ENCODE results near the gene MPO. TPM values are rescaled to one million over a fixed set of nuclear protein-coding genes. Genes with fewer than 3 reads are reported as not detected.
A peak's percentile ranks its signal among the peaks of the same experiment; 100 is the strongest.

MPO gene
- total RNA-seq, 1 donor from 2014 or later: 0.08 TPM

GRCh38 chr17:58265271-58265670 lies 15.5 kb downstream of the MPO start:
- Histone ChIP-seq H3K27me3 (ENCODE audit: control insufficient read depth, insufficient read depth, low read length) (peaks cover 6% of the 10 kb centered on the region), H3K36me3 (ENCODE audit: control insufficient read depth, insufficient read depth, low read length) (no peaks in the 10 kb centered on the region), H3K4me3 (ENCODE audit: low read depth, low read length) (no peak overlapping the region)
- no peak for DNase-seq (ENCODE audit: low read depth)
- no peak for TF ChIP-seq CTCF (IDR thresholded peaks at IDR 0.05; ENCODE audit: insufficient read depth, low read length, poor library complexity, severe bottlenecking)

- no peak for TF ChIP-seq CTCF (IDR thresholded peaks at IDR 0.05; ENCODE audit: insufficient read depth, low read length, poor library complexity, severe bottlenecking)
- H3K4me3 ChIP-seq (ENCODE audit: low read depth, low read length): no peak overlapping the region
- DNase-seq (ENCODE audit: low read depth): no peak
- H3K27me3 ChIP-seq (ENCODE audit: control insufficient read depth, insufficient read depth, low read length): peaks cover 6% of the 10 kb centered on the region
- H3K36me3 ChIP-seq (ENCODE audit: control insufficient read depth, insufficient read depth, low read length): no peaks in the 10 kb centered on the region
These were observed 16.2 kb downstream of the MPO start for GRCh38 chr17:58264407-58265103.

GRCh38 chr17:58263773-58264172 lies 17.0 kb downstream of the MPO start:
- Histone ChIP-seq H3K36me3 (ENCODE audit: control insufficient read depth, insufficient read depth, low read length) (no peaks in the 10 kb centered on the region), H3K4me3 (ENCODE audit: low read depth, low read length) (no peak overlapping the region), H3K27me3 (ENCODE audit: control insufficient read depth, insufficient read depth, low read length) (peaks cover 6% of the 10 kb centered on the region)
- no peak for TF ChIP-seq CTCF (IDR thresholded peaks at IDR 0.05; ENCODE audit: insufficient read depth, low read length, poor library complexity, severe bottlenecking)
- no peak for DNase-seq (ENCODE audit: low read depth)

- no peaks in the 10 kb centered on the region for H3K36me3 ChIP-seq (ENCODE audit: control insufficient read depth, insufficient read depth, low read length)
- no peak for DNase-seq (ENCODE audit: low read depth)
- TF ChIP-seq CTCF (IDR thresholded peaks at IDR 0.05; ENCODE audit: insufficient read depth, low read length, poor library complexity, severe bottlenecking): no peak
- peaks cover 6% of the 10 kb centered on the region for H3K27me3 ChIP-seq (ENCODE audit: control insufficient read depth, insufficient read depth, low read length)
- no peak overlapping the region for H3K4me3 ChIP-seq (ENCODE audit: low read depth, low read length)
These were observed 18.6 kb downstream of the MPO start for GRCh38 chr17:58262149-58262548.

- no peak for DNase-seq (ENCODE audit: low read depth)
- peaks cover 17% of the 10 kb centered on the region for H3K27me3 ChIP-seq (ENCODE audit: control insufficient read depth, insufficient read depth, low read length)
- H3K36me3 ChIP-seq (ENCODE audit: control insufficient read depth, insufficient read depth, low read length): no peaks in the 10 kb centered on the region
- no peak overlapping the region for H3K4me3 ChIP-seq (ENCODE audit: low read depth, low read length)
- peak; percentile 31 for TF ChIP-seq CTCF (IDR thresholded peaks at IDR 0.05; ENCODE audit: insufficient read depth, low read length, poor library complexity, severe bottlenecking)
These were observed 25.9 kb downstream of the MPO start for GRCh38 chr17:58254803-58255202.

GRCh38 chr17:58253082-58253481 lies 27.7 kb downstream of the MPO start:
- TF ChIP-seq CTCF (IDR thresholded peaks at IDR 0.05; ENCODE audit: insufficient read depth, low read length, poor library complexity, severe bottlenecking): no peak
- DNase-seq (ENCODE audit: low read depth): no peak
- Histone ChIP-seq H3K4me3 (ENCODE audit: low read depth, low read length) (no peak overlapping the region), H3K27me3 (ENCODE audit: control insufficient read depth, insufficient read depth, low read length) (peaks cover 28% of the 10 kb centered on the region), H3K36me3 (ENCODE audit: control insufficient read depth, insufficient read depth, low read length) (no peaks in the 10 kb centered on the region)
